ENCODE results near the gene CYP8B1. TPM values are rescaled to one million over a fixed set of nuclear protein-coding genes. Genes with fewer than 3 reads are reported as not detected.

CYP8B1 gene
- not detected for total RNA-seq
- under 1 TPM in 1 of 3 donors, not detected in 2; 0.10 TPM for polyA plus RNA-seq
- long read RNA-seq, donor 1, partial matches to known transcripts, result 0 of 2 reads
- long read RNA-seq, donor 1, other reads (novel, unspliced or antisense), result 0 of 2 reads
- long read RNA-seq, donor 2, partial matches to known transcripts, result 0 of 2 reads
- long read RNA-seq, donor 2, other reads (novel, unspliced or antisense), result 0 of 2 reads
- long read RNA-seq, donor 3, result 0 reads
- long read RNA-seq, donor 4, result 0 reads
- long read RNA-seq, donor 5, result 0 reads
- long read RNA-seq, donor 6, result 0 reads
- long read RNA-seq, donor 7, result 0 reads
- long read RNA-seq, donor 8, result 0 reads
- long read RNA-seq, donor 9, partial matches to known transcripts, result 0 of 1 reads
- long read RNA-seq, donor 9, other reads (novel, unspliced or antisense), result 0 of 1 reads
- long read RNA-seq, donor 10, result 0 reads

GRCh38 chr3:42875325-42876151 lies at the start of gene CYP8B1:
CYP8B1 (minus strand) TSS chr3:42875879; CDS start chr3:42875816, 63 bp downstream.
- no peaks in the 10 kb centered on the region for H3K9me3 ChIP-seq
- DNase-seq, result no peak
- TF ChIP-seq EP300 (IDR thresholded peaks at IDR 0.05) (no peak), POLR2A (IDR thresholded peaks at IDR 0.05) (no peak), POLR2AphosphoS5 (IDR thresholded peaks at IDR 0.05) (no peak)
- TF ChIP-seq, protein P1, sequence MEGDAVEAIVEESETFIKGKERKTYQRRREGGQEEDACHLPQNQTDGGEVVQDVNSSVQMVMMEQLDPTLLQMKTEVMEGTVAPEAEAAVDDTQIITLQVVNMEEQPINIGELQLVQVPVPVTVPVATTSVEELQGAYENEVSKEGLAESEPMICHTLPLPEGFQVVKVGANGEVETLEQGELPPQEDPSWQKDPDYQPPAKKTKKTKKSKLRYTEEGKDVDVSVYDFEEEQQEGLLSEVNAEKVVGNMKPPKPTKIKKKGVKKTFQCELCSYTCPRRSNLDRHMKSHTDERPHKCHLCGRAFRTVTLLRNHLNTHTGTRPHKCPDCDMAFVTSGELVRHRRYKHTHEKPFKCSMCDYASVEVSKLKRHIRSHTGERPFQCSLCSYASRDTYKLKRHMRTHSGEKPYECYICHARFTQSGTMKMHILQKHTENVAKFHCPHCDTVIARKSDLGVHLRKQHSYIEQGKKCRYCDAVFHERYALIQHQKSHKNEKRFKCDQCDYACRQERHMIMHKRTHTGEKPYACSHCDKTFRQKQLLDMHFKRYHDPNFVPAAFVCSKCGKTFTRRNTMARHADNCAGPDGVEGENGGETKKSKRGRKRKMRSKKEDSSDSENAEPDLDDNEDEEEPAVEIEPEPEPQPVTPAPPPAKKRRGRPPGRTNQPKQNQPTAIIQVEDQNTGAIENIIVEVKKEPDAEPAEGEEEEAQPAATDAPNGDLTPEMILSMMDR (IDR thresholded peaks at IDR 0.05), result no peak
- peaks cover 0 to 12% (median 7%) of the 10 kb centered on the region in 4 donors for H3K4me1 ChIP-seq
- no peaks in the 10 kb centered on the region for H3K27me3 ChIP-seq
- no peak within 1 kb of the TSS for H3K4me3 ChIP-seq
- H3K27ac ChIP-seq, result no peak within 1 kb of the TSS
- WGBS, 5 donors, result 69 to 80% (median 78%) methylated on average over 10 to 13 of the region's 13 CpGs
- intact Hi-C loops (cut with DNase I; ENCODE audit: low total_unique reads), result no loop called here
- no peaks in the 10 kb centered on the region for H3K36me3 ChIP-seq

DNA sequence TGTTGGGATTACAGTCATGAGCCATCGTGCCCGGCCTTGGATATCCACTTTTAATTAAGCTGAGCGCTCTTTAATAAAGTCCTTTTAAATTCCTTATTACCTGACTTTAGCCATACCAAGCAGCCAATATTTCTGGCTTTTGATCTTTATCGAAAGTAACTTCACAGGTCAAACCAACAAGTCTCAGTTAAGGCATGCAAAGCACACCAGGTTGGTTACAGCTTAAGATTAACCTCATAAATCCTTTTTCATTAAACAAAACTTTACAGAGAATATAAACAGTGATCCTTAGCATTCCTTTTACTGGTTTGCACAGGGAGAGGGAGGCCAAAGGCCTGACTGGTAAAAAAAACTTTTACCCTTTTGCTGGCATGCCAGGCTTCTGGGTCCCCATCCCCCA lies 47.9 kb upstream of the CYP8B1 start:
- Histone ChIP-seq H3K4me3 (no peak overlapping the region), H3K27me3 (no peaks in the 10 kb centered on the region), H3K36me3 (no peaks in the 10 kb centered on the region), H3K4me1 (no peaks in the 10 kb centered on the region), H3K27ac (no peak overlapping the region), H3K9me3 (peaks cover 2 to 49% (median 12%) of the 10 kb centered on the region in 4 donors)
- no peak for DNase-seq
- intact Hi-C loops (cut with DNase I; ENCODE audit: low total_unique reads), result no loop called here
- no peak for TF ChIP-seq POLR2AphosphoS5 (IDR thresholded peaks at IDR 0.05)
- TF ChIP-seq, protein P1 (IDR thresholded peaks at IDR 0.05), result no peak
- TF ChIP-seq POLR2A (IDR thresholded peaks at IDR 0.05), result no peak
- TF ChIP-seq EP300 (IDR thresholded peaks at IDR 0.05), result no peak
- WGBS, 5 donors, result 58 to 87% (median 74%) methylated on average over 4 of the region's 4 CpGs

DNA sequence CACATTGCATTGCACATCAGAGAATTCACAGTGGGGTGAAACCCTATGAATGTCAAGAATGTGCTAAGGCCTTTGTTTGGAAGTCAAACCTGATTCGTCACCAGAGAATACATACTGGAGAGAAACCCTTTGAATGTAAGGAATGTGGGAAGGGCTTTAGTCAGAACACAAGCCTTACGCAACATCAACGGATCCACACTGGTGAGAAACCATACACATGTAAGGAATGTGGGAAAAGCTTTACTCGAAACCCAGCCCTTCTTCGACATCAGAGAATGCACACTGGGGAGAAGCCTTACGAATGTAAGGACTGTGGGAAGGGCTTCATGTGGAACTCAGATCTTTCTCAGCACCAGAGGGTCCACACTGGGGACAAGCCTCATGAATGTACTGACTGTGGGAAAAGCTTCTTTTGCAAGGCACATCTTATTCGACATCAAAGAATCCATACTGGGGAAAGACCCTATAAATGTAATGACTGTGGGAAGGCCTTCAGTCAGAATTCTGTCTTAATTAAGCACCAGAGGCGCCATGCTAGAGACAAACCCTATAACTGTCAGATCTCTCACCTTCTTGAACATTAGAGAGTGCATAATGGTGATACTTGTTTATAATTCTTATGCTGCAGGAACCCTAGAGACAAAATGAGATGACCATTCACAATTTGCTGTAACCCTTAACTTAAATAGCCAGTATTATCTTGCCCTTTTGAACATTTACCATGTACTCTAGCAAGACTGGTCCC lies 39.3 kb upstream of the CYP8B1 start:
- 95 to 98% (median 96%) methylated on average over 8 of the region's 8 CpGs for WGBS, 5 donors

More for the DNA sequence above, 39.3 kb upstream of the CYP8B1 start:
- no peak for DNase-seq
- intact Hi-C loops (cut with DNase I; ENCODE audit: low total_unique reads), result no loop called here
- no peak for TF ChIP-seq POLR2A (IDR thresholded peaks at IDR 0.05)
- TF ChIP-seq, protein P1 (IDR thresholded peaks at IDR 0.05), result no peak
- no peak for TF ChIP-seq EP300 (IDR thresholded peaks at IDR 0.05)
- no peak for TF ChIP-seq POLR2AphosphoS5 (IDR thresholded peaks at IDR 0.05)
- H3K36me3 ChIP-seq, result peaks cover 33 to 64% (median 47%) of the 10 kb centered on the region in 4 donors
- H3K27me3 ChIP-seq, result no peaks in the 10 kb centered on the region
- H3K9me3 ChIP-seq, result peaks cover 44 to 93% (median 82%) of the 10 kb centered on the region in 4 donors
- H3K4me3 ChIP-seq, result no peak overlapping the region
- H3K27ac ChIP-seq, result no peak overlapping the region
- H3K4me1 ChIP-seq, result no peaks in the 10 kb centered on the region

All from stomach (tissue), 19 donors.